ENCODE data around the gene NKD1. TPM values are rescaled to one million over a fixed set of nuclear protein-coding genes. Genes with fewer than 3 reads are reported as not detected.

Gene NKD1
- total and polyA plus RNA-seq, 7 donors = 0.04 to 0.45 (median 0.22) TPM

DNA sequence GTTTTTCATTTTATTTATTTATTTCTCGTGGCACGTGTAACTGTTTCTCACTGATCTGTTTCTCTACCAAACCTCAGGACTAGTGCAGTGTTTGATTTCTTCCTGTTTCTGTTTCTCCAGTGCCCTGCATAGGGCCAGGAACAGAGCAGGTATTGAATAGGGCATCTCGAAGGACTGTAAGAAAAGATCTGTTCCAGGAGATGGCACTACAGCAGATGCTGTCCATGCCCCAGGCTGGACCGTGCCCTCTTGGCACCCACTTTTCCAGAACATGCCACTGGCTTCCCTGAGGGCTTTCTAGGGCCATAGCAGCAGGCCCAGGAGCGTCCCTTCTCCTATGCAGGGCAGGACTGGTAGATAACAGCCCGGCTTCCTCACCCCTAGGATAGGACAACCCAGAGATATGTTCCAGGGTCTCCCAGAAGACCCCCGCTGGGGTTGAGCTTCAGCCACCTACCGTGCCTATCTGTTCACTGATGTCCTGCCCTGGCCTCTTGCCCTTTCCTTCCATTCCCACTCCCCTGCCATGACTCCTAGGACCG is 128.6 kb downstream of the NKD1 start:
- TF ChIP-seq, protein P1, sequence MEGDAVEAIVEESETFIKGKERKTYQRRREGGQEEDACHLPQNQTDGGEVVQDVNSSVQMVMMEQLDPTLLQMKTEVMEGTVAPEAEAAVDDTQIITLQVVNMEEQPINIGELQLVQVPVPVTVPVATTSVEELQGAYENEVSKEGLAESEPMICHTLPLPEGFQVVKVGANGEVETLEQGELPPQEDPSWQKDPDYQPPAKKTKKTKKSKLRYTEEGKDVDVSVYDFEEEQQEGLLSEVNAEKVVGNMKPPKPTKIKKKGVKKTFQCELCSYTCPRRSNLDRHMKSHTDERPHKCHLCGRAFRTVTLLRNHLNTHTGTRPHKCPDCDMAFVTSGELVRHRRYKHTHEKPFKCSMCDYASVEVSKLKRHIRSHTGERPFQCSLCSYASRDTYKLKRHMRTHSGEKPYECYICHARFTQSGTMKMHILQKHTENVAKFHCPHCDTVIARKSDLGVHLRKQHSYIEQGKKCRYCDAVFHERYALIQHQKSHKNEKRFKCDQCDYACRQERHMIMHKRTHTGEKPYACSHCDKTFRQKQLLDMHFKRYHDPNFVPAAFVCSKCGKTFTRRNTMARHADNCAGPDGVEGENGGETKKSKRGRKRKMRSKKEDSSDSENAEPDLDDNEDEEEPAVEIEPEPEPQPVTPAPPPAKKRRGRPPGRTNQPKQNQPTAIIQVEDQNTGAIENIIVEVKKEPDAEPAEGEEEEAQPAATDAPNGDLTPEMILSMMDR (IDR thresholded peaks at IDR 0.05) = no peak
- Histone ChIP-seq H3K9me3 (peaks cover 5% of the 10 kb centered on the region), H3K27me3 (ENCODE audit: insufficient read depth in 3 of 3, low read length in 2 of 3) (peaks cover 0 to 9% (median 3%) of the 10 kb centered on the region in 3 donors), H3K27ac (no peak overlapping the region), H3K4me1 (no peaks in the 10 kb centered on the region), H3K4me3 (no peak overlapping the region), H3K36me3 (ENCODE audit: insufficient read depth in 1 of 2, low read depth in 1 of 2) (no peaks in the 10 kb centered on the region)
- DNase-seq (no peak), ATAC-seq (peak in 3 of 4 donors; percentile 36 to 57 (median 42))
- intact Hi-C loops (cut with DNase I) = loop anchor here in 1 of 2 donors (5.0 kb wide), 1 partner anchor 71 kb away; no protein-coding TSS in a partner anchor
- 69 to 75% (median 71%) methylated on average over 9 of the region's 9 CpGs for WGBS, 3 donors

DNA sequence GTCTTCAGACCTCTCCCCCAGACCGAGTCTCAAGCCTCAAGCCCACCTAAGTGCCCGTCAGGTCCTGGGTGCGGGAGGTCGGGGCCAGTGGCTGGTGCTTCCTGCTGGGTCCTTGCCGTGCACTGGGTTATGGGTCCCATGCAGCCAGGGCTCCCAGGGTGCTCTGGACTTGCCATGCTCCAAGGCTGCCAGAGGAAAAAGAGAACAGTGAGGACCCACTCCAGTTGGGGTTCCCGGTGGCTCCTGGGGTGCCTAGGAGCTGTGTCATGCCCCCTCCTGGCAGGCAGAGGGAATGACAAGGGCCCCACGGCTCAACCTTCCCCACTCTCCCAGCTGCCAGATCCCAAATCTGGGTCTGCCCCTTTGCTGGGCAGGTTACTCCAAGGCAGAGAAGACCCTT is 129.2 kb downstream of the NKD1 start:
- Histone ChIP-seq H3K4me3 (no peak overlapping the region), H3K36me3 (ENCODE audit: insufficient read depth in 1 of 2, low read depth in 1 of 2) (no peaks in the 10 kb centered on the region), H3K27me3 (ENCODE audit: insufficient read depth in 3 of 3, low read length in 2 of 3) (peaks cover 0 to 9% (median 3%) of the 10 kb centered on the region in 3 donors), H3K9me3 (no peaks in the 10 kb centered on the region), H3K4me1 (no peaks in the 10 kb centered on the region), H3K27ac (no peak overlapping the region)
- intact Hi-C loops (cut with DNase I) = loop anchor here in 1 of 2 donors (5.0 kb wide), 1 partner anchor 70 kb away; no protein-coding TSS in a partner anchor
- DNase-seq = no peak
- TF ChIP-seq, protein P1 (IDR thresholded peaks at IDR 0.05) = peak; percentile 12
- no peak for ATAC-seq
- WGBS, 3 donors = 78 to 81% (median 81%) methylated on average over 7 of the region's 7 CpGs

DNA sequence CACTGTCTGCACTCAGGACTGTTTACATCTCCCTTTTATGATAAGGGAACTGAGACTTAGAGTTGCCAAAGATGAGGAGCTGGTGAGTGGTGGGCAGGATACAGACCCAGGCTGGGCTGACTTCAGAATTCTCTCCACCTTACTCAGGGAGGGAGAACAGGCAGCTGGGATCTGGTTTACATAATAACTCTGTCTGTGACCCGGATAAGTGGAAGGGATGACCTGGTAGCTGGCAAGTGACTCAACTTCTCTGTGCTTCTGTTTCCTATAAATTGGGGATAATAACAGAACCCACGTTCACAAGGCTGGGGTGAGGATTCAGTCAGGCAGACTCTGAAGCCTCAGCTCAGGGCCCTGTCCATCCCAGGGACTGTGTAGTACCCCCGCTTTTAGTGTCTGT is 130.3 kb downstream of the NKD1 start:
- peaks cover 0 to 1% (median 0%) of the 10 kb centered on the region in 3 donors for H3K27me3 ChIP-seq (ENCODE audit: insufficient read depth in 3 of 3, low read length in 2 of 3)
- no peak for ATAC-seq
- TF ChIP-seq, protein P1 (IDR thresholded peaks at IDR 0.05) = no peak
- H3K36me3 ChIP-seq (ENCODE audit: insufficient read depth in 1 of 2, low read depth in 1 of 2) = no peaks in the 10 kb centered on the region
- no peaks in the 10 kb centered on the region for H3K4me1 ChIP-seq
- no peaks in the 10 kb centered on the region for H3K9me3 ChIP-seq
- no peak overlapping the region for H3K27ac ChIP-seq
- H3K4me3 ChIP-seq = no peak overlapping the region
- intact Hi-C loops (cut with DNase I) = loop anchor here in 1 of 2 donors (5.0 kb wide), 1 partner anchor 69 kb away; no protein-coding TSS in a partner anchor
- DNase-seq = no peak
- 70 to 71% (median 71%) methylated on average over 3 of the region's 3 CpGs for WGBS, 3 donors

DNA sequence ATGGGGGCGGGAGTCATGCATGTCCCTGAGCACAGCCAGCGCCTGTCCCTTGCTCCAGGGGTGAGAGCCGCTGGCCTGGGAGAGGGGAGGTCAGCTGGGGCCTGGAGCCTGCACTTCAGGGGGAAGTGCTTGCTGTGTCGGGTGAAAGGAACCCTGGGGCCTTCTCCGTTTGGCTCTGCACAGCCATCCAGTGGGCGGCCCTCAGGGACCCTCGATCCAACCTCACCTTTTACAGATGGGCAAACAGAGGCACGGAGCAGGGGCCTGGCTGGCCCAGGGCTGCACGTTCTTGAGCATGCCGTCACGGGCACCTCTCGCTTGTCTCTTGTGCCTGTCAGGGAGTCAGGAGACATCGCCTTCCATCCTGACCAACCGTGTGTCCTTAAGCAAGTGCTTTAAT is 131.1 kb downstream of the NKD1 start:
- H3K9me3 ChIP-seq = no peaks in the 10 kb centered on the region
- no peak overlapping the region for H3K4me3 ChIP-seq
- TF ChIP-seq, protein P1 (IDR thresholded peaks at IDR 0.05) = no peak
- no peak overlapping the region for H3K27ac ChIP-seq
- intact Hi-C loops (cut with DNase I) = loop anchor here in 1 of 2 donors (5.0 kb wide), 1 partner anchor 68 kb away; no protein-coding TSS in a partner anchor
- 90 to 91% (median 90%) methylated on average over 14 of the region's 14 CpGs for WGBS, 3 donors
- DNase-seq (no peak), ATAC-seq (no peak)
- H3K4me1 ChIP-seq = no peaks in the 10 kb centered on the region
- no peaks in the 10 kb centered on the region for H3K27me3 ChIP-seq (ENCODE audit: insufficient read depth in 3 of 3, low read length in 2 of 3)
- H3K36me3 ChIP-seq (ENCODE audit: insufficient read depth in 1 of 2, low read depth in 1 of 2) = no peaks in the 10 kb centered on the region
